HAP-1 (cell line): ENCODE measurements around the gene PLRG1.
A peak's percentile ranks its signal among the peaks of the same experiment; 100 is the strongest.

Source experiments
- DNase-seq, 2 experiments: peaks; one replicate each; pipeline ENCODE4 v3.0.0-alpha.2; 2016 to 2020; ENCODE audit warnings: low spot score in 2 of 2
- H3K27me3 ChIP-seq: fragments of 250-450 bp; sonication (Bioruptor Pico); 2 replicates; pipeline ENCODE4 v1.5.1; 2020; ENCODE audit warnings: low read depth, mild to moderate bottlenecking, moderate library complexity
- H3K36me3 ChIP-seq: fragments of 250-450 bp; sonication (Bioruptor Pico); replicated peaks from 2 replicates; pipeline ENCODE4 v1.5.1; 2020; ENCODE audit warnings: mild to moderate bottlenecking
- H3K4me1 ChIP-seq: fragments of 250-450 bp; sonication (Bioruptor Pico); 2 replicates; pipeline ENCODE4 v1.5.1; 2020; ENCODE audit warnings: mild to moderate bottlenecking
- H3K4me3 ChIP-seq: fragments of 250-450 bp; sonication (Bioruptor Pico); 2 replicates; pipeline ENCODE4 v1.5.1; 2020; ENCODE audit warnings: mild to moderate bottlenecking, moderate library complexity
- H3K9me3 ChIP-seq: fragments of 250-450 bp; sonication (Bioruptor Pico); 2 replicates; pipeline ENCODE4 v1.5.1; 2020; ENCODE audit warnings: mild to moderate bottlenecking, moderate library complexity
- in situ Hi-C: fragments of 300-500 bp; cut with MboI; formaldehyde crosslinking; loops from 3 replicates; pipeline ENCODE4 v1.14.3; 2020; ENCODE audit warnings: low sequenced_read_pairs, inconsistent platforms, mixed read lengths

PLRG1 gene

DNA sequence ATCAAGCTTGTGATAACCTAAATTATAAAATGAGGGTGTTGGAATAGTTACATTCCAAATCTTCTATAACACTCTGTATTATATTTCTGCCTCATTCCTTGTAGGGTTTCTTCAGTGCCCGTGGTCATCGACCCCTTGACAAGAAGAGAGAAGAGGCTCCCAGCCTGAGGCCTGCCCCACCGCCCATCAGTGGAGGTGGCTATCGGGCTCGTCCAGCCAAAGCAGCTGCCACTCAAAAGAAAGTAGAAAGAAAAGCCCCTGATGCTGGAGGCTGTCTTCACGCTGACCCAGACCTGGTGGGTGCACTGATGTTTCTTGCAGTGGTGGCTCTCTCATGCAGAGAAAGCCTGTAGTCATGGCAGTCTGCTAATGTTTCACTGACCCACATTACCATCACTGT, 15.5 kb upstream of the PLRG1 start:
- in situ Hi-C loops: loop anchor here (25.0 kb wide), 1 partner anchor 797 kb away; no protein-coding TSS in a partner anchor
- no peak overlapping the region for H3K4me3 ChIP-seq
- no peaks in the 10 kb centered on the region for H3K4me1 ChIP-seq
- DNase-seq: no peak
- H3K27me3 ChIP-seq: peaks cover 11% of the 10 kb centered on the region
- no peaks in the 10 kb centered on the region for H3K9me3 ChIP-seq
- no peaks in the 10 kb centered on the region for H3K36me3 ChIP-seq

DNA sequence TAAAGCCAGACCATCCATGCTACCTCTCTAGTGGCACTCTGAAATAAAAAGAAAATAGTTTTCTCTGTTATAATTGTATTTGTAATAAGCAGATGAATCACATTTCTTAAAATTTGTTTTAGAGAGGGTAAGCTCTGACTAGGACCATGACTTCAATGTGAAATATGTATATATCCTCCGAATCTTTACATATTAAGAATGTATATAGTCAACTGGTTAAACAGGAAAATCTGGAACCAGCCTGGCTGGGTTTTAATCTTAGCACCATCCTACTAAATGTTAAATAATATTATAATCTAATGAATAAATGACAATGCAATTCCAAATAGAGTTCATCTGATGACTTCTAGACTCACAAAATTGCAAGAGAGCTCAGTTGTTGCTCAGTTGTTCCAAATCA, 14.1 kb upstream of the PLRG1 start:
- peaks cover 11% of the 10 kb centered on the region for H3K27me3 ChIP-seq
- H3K9me3 ChIP-seq: no peaks in the 10 kb centered on the region
- no peaks in the 10 kb centered on the region for H3K36me3 ChIP-seq
- no peaks in the 10 kb centered on the region for H3K4me1 ChIP-seq
- H3K4me3 ChIP-seq: no peak overlapping the region
- no peak for DNase-seq
- in situ Hi-C loops: loop anchor here (25.0 kb wide), 1 partner anchor 798 kb away; no protein-coding TSS in a partner anchor

DNA sequence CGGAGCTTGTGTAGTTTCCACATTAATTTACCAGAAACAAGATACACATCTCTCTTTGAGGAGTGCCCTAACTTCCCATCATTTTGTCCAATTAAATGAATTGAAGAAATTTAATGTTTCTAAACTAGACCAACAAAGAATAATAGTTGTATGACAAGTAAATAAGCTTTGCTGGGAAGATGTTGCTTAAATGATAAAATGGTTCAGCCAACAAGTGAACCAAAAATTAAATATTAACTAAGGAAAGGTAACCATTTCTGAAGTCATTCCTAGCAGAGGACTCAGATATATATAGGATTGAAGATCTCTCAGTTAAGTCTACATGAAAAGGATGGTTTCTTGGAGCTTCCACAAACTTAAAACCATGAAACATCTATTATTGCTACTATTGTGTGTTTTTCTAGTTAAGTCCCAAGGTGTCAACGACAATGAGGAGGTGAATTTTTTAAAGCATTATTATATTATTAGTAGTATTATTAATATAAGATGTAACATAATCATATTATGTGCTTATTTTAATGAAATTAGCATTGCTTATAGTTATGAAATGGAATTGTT, 12.6 kb upstream of the PLRG1 start, which contains the start of gene FGB:
Gene FGB (plus strand): TSS at position 315 of the 558 bp plus-strand sequence. CDS start 8 bp downstream, at position 323.
- Histone ChIP-seq H3K4me1 (no peaks in the 10 kb centered on the region), H3K27me3 (peaks cover 11% of the 10 kb centered on the region), H3K4me3 (no peak within 1 kb of the TSS), H3K9me3 (no peaks in the 10 kb centered on the region), H3K36me3 (no peaks in the 10 kb centered on the region)
- in situ Hi-C loops: loop anchor here (25.0 kb wide), 1 partner anchor 800 kb away; no protein-coding TSS in a partner anchor
- DNase-seq: no peak

DNA sequence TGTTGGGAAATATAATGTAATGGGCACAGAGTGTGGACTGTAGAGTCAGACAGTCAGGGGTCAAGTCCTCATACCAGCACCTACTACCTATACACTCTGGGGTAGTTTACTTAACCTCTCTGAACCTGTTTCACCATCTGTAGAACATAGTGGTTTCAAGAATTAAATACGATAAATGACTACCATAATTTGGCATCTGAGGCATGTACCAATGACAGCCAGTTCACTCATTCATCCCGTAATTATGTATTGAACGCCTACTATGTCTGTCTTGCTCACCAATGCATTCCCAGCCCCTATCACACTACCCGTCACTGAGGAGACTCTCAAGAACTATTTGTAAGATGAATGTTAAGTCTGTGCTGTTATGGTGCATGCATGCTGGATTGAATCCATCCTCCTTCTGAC, 10.6 kb upstream of the PLRG1 start:
- no peaks in the 10 kb centered on the region for H3K9me3 ChIP-seq
- DNase-seq: no peak
- in situ Hi-C loops: loop anchor here (25.0 kb wide), 1 partner anchor 801 kb away; no protein-coding TSS in a partner anchor

DNA sequence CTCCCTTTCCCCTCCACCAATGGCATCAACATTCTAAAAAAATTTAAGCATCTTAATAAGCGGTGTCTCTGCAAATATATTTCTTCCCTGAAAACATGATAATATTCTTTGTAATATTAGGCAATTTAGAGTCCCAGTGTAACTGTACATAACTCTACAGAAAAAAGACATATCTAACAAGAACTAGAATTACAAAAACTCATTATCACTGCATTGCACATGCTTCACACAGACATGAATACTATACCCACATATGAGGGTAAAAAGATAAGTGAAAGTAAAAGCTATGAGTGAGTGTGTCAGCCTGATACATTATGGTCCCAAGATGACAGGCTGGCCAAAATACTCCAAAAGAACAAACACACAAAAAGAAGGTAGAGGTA, 10.2 kb upstream of the PLRG1 start:
- in situ Hi-C loops: loop anchor here (25.0 kb wide), 1 partner anchor 802 kb away; no protein-coding TSS in a partner anchor
- Histone ChIP-seq H3K36me3 (no peaks in the 10 kb centered on the region), H3K9me3 (no peaks in the 10 kb centered on the region), H3K4me1 (no peaks in the 10 kb centered on the region), H3K4me3 (no peak overlapping the region), H3K27me3 (peaks cover 11% of the 10 kb centered on the region)
- no peak for DNase-seq

More for the DNA sequence above, 10.6 kb upstream of the PLRG1 start:
- H3K27me3 ChIP-seq: peaks cover 11% of the 10 kb centered on the region
- no peaks in the 10 kb centered on the region for H3K36me3 ChIP-seq
- no peaks in the 10 kb centered on the region for H3K4me1 ChIP-seq
- no peak overlapping the region for H3K4me3 ChIP-seq

DNA sequence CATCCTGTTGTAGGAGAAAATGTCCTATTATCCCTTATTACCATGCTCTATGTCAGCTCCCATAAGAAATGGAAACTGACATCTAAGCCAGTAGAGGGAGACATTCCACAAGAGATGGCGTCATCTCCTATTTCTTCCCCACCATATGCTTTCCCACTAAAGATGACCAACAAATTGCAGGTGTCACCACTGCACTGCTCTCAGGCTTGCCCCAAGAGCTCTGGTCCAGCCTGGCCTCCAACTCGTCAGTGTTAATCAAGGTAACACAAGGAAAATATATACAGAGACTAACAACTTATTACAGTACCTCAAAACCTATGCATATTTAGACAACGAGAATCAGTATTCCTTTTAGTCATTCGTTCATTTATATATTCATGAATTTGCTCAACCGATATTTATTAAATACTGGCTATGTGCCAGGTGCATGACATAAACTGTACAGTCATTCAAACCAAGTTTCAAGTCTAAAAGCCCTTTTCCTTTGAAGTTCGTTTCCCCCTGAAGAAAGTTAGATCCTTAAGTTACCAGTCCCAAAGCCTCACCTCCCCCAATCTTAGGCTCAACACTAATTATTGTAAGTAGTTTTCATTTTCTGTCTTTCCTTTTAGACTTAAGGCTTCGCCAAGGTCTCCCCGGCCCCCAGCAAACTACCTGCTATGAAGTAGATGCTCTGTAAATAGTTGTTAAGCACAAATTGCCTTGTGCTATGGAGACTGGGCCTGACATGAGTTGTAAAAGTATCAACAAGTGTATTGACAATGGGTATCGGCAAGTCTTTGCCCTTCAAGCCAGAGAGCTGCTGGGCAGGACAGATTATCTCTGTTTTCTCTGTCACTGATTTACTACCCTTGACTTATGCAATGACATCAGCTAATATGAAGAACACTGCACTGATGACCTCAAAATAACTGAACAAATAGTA, 9.6 kb upstream of the PLRG1 start:
- DNase-seq: peak; percentile 10 to 49
- Histone ChIP-seq H3K36me3 (no peaks in the 10 kb centered on the region), H3K9me3 (no peaks in the 10 kb centered on the region), H3K27me3 (peaks cover 11% of the 10 kb centered on the region), H3K4me3 (no peak overlapping the region), H3K4me1 (no peaks in the 10 kb centered on the region)
- in situ Hi-C loops: loop anchor here (5.0 to 25.0 kb wide), 2 partner anchors 58 to 803 kb away; no protein-coding TSS in a partner anchor

DNA sequence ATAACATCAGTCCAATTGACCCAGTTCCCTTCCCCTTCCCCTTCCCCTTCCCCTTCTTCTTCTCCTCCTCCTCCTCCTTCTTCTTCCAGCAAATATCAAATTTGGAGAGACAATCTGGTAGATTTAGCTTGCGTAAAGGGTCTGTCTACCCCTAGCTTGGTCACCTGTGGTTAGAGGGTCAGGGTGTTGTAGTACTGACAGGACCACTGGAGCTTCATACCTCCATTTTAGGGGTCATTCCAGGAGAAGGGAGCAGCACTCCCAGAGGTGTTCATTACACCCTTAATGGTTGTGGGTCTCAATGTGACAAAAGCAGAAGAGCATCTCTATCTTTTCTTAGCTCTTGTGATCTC, 8.9 kb upstream of the PLRG1 start:
- no peaks in the 10 kb centered on the region for H3K4me1 ChIP-seq
- in situ Hi-C loops: loop anchor here (5.0 to 25.0 kb wide), 2 partner anchors 58 to 803 kb away; no protein-coding TSS in a partner anchor
- H3K27me3 ChIP-seq: peaks cover 11% of the 10 kb centered on the region
- H3K36me3 ChIP-seq: no peaks in the 10 kb centered on the region
- H3K9me3 ChIP-seq: no peaks in the 10 kb centered on the region
- no peak for DNase-seq
- H3K4me3 ChIP-seq: no peak overlapping the region

DNA sequence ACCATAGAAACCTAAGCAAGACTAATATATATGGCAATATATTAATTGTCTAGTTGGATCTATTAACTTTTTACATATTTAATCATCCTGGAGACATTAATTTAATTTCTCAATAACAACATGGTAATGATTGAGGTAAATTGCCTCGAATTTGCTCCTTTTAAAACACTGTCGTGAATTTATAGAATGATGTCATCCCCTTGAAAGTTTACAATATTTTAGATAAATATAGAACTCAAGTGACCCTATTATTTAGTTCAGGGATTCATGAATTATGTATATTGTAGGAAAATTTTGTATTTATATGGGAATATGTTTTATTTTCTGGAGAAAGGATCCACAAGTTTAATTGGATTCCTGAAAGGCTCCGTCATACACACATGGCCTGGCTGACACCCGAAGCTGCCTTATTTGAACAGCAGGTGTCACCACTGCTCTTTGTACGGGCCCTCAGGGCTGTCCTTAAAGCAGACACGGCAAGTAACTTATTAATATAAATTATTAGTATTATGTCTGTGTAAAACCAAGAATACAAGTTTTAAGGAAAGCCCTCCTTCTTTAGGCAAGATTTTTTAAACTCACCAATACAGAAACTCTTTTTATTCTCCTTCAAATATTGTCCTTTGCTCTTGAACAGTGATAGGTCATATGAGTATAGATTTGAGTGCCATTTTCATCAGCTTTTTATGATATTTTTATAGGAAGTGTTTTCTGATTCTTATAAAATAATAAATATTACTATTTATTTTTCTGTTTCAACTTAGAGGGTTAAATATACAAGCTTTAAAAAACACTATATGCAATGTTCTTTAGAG, 1.9 kb upstream of the PLRG1 start:
- DNase-seq: peak; percentile 60 to 76
- in situ Hi-C loops: loop anchor here (25.0 kb wide), 1 partner anchor 810 kb away; no protein-coding TSS in a partner anchor
- Histone ChIP-seq H3K4me1 (peaks cover 7% of the 10 kb centered on the region; the same call in 1 of the 2 replicates), H3K36me3 (peaks cover 8% of the 10 kb centered on the region; the same call in 1 of the 2 replicates), H3K27me3 (no peaks in the 10 kb centered on the region), H3K9me3 (no peaks in the 10 kb centered on the region), H3K4me3 (no peak overlapping the region)

DNA sequence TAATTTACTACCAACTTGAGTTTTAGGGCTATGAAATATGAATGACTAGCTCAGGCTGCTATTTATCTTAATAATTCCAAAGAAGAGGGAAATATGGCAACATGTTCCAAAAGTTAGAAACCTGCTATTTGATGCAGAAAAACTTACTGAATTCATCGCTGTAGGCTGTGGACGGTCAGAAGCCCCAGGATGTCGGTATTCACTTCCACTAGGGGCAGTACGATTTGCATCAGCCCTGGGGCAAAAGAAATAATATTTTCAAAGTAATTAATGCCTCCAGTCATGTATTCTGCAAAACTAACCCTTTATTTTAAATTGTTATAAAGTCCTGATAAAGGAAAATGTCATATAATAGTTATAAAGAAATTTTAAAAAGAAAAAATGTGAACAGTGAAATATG, 4.5 kb downstream of the PLRG1 start:
- H3K27me3 ChIP-seq: no peaks in the 10 kb centered on the region
- peaks cover 66% of the 10 kb centered on the region for H3K36me3 ChIP-seq
- H3K4me1 ChIP-seq: peaks cover 6% of the 10 kb centered on the region; the same call in 1 of the 2 replicates
- H3K9me3 ChIP-seq: no peaks in the 10 kb centered on the region
- DNase-seq: no peak
- no peak overlapping the region for H3K4me3 ChIP-seq
- in situ Hi-C loops: no loop called here

DNA sequence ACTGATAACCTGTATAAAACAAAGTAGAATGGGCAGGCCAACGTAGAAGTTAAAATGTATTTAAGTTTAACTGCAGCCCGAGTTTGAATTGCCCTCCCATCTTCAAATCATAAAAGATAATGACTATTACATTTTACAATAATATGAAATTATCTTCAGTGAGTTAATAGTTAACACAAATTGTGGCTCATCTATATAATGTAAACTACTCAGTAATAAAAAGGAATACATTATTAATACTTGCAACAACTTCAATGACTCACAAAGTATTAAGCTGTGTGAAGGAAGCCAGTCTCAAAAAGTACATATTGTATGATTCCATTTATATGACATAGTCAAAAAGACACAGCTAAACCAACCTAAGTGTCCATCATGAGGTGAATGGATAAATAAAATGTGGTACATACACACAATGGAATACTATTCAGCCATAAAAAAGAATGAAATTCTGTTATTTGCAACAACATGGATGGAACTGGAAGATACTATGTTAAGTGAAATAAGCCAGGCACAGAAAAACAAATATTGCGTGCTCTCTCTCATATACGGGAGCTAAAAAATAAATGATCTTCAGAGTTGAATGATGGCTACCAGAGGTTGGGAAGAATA, 7.8 kb downstream of the PLRG1 start:
- Histone ChIP-seq H3K9me3 (no peaks in the 10 kb centered on the region), H3K4me1 (no peaks in the 10 kb centered on the region), H3K36me3 (peaks cover 91% of the 10 kb centered on the region), H3K4me3 (no peak overlapping the region), H3K27me3 (no peaks in the 10 kb centered on the region)
- in situ Hi-C loops: no loop called here
- DNase-seq: no peak

DNA sequence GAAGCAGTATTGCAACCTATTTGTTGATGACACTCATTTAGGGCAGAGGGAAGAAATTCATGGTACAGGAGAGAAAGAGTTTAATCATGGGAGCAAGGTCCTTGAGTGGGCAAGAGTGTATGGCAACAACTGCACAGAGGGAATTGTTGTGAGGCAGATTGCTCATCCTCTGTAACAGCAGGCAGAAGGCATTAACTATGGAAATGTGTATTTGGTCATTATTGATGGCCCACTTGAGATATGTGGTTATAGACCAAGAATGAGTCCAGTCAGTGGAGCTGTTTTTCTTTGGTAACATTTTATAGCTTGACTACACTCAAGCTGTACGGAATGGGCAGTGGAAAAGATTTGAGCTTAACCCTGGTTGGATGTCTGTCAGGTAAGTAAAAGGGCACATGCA, 15.9 kb downstream of the PLRG1 start:
- no peaks in the 10 kb centered on the region for H3K9me3 ChIP-seq
- DNase-seq: no peak
- in situ Hi-C loops: no loop called here
- no peaks in the 10 kb centered on the region for H3K4me1 ChIP-seq
- H3K27me3 ChIP-seq: no peaks in the 10 kb centered on the region
- peaks cover 29% of the 10 kb centered on the region for H3K36me3 ChIP-seq
- H3K4me3 ChIP-seq: no peak overlapping the region

DNA sequence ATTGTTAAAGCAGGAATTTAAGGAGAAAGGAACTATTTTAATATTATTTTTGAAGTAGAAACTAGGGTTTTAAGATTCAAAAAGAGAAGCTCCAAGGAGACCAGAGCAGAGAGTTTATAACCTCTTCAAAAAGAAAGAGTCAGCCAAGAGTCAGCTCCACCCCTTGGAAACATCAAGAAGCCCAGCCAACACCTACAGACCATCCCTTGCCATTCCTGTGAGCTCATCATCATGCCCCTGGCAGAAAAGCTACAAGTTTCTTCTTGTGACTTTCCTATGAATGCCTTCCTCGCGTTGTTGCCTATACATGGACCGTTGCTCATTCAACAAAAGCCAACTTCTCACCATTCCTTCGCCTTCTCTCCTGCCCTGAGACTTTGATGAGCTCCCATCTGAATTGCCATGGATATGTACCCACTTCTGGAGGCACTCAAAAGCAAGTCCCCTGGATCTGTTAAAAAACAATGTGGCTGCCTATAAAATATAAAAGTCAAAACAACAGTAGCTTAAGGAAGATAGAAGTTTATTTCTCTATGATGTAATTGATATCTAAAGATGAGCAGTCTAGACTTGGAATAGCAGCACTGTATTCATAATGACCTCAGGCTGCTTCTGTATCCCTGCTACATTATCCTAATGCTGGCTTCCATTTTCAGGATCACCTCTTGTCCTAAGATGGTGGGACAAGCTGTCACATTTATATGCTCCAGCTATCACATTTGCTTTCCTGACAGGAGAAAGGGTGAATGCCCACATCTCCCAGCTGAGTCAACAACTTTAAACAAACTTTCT, 20.3 kb downstream of the PLRG1 start:
- Histone ChIP-seq H3K9me3 (no peaks in the 10 kb centered on the region), H3K36me3 (no peaks in the 10 kb centered on the region), H3K4me1 (no peaks in the 10 kb centered on the region), H3K27me3 (no peaks in the 10 kb centered on the region), H3K4me3 (no peak overlapping the region)
- no peak for DNase-seq
- in situ Hi-C loops: no loop called here
